K562 (cell line): Measurements from ENCODE around the gene DNAJC8. TPM values are rescaled to one million over a fixed set of nuclear protein-coding genes. Genes with fewer than 3 reads are reported as not detected.

Experiments used
- ARID3B ChIP-seq: fragments of 250-450 bp; sonication (Bioruptor Pico); IDR thresholded peaks from 2 replicates; pipeline ENCODE4 v1.4.0; 2020; ENCODE audit warnings: borderline replicate concordance
- DMBX1 ChIP-seq: fragments of 250-450 bp; sonication (Bioruptor Pico); IDR thresholded peaks from 2 replicates; pipeline ENCODE4 v1.8.0; 2022; ENCODE audit warnings: inconsistent platforms, mild to moderate bottlenecking, moderate library complexity, borderline replicate concordance
- EHMT2 ChIP-seq: fragments of 450-650 bp; IDR thresholded peaks from 2 replicates; pipeline ENCODE4 v1.6.1; 2018; ENCODE audit warnings: antibody characterized with exemption
- HDAC2 ChIP-seq: fragments of 450-650 bp; IDR thresholded peaks from 2 replicates; pipeline ENCODE4 v1.6.1; 2016; ENCODE audit warnings: mild to moderate bottlenecking
- MCM5 ChIP-seq: fragments of 450-650 bp; IDR thresholded peaks from 2 replicates; pipeline ENCODE4 v1.6.1; 2016; ENCODE audit warnings: low read depth
- MGA ChIP-seq: fragments of 450-650 bp; IDR thresholded peaks from 2 replicates; pipeline ENCODE4 v1.6.1; 2016; ENCODE audit warnings: mild to moderate bottlenecking, moderate library complexity
- SETDB1 ChIP-seq: IDR thresholded peaks from one replicate; pipeline ENCODE4 v1.6.1; 2012; ENCODE audit warnings: low read length, control low read depth, inconsistent platforms
- TCF3 ChIP-seq: sonication (generic); formaldehyde crosslinking; IDR thresholded peaks from 2 replicates; pipeline ENCODE4 v1.4.0; 2020; ENCODE audit warnings: mild to moderate bottlenecking, missing genetic modification reagents
- TCF7 ChIP-seq: sonication (generic); IDR thresholded peaks from 2 replicates; pipeline ENCODE4 v1.6.1; 2016; ENCODE audit warnings: antibody characterized with exemption, borderline replicate concordance
- ZNF764 ChIP-seq: fragments of 250-450 bp; sonication (Bioruptor Pico); IDR thresholded peaks from 2 replicates; pipeline ENCODE4 v1.4.0; 2020; ENCODE audit warnings: low read depth, mild to moderate bottlenecking, moderate library complexity
- polyA plus RNA-seq, 8 experiments: library from polyadenylated mRNA; depleted of rRNA in 4 of 8; stranded (reverse) in 5 of 8; unstranded in 3 of 8; fragments of >200 nt; fragmentation: Nextera tagmentation in 2 of 8; fragmentation: Illumina TruSeq in 1 of 8; extraction: Ambion mirVana in 2 of 8; extraction: Trizol in 1 of 8; gene quantifications; 2 replicates each; pipeline versions ENCODE4 v1.2.1 to v1.2.3, GENCODE V29; 2011 to 2014; ENCODE audit warnings: inconsistent platforms in 1 of 8, missing spikeins in 1 of 8
- total RNA-seq, 7 experiments: library from RNA; depleted of rRNA in 6 of 7; stranded (reverse); fragments of >200 nt in 6 of 7; fragmentation: Illumina TruSeq in 2 of 7; extraction: Trizol in 2 of 7; gene quantifications; 2 replicates each; pipeline versions ENCODE4 v1.2.1 to v1.2.3, GENCODE V29; 2011 to 2021; ENCODE audit warnings: low replicate concordance in 1 of 7
- TF ChIP-seq, protein P1 (sequence below), 2 experiments: IDR thresholded peaks in 1 of 2; conservative IDR thresholded peaks in 1 of 2; 2 replicates each; pipeline ENCODE4 v1.6.1; 2016; ENCODE audit warnings: low read depth in 2 of 2, mild to moderate bottlenecking in 1 of 2, missing compliant biosample characterization in 1 of 2, missing genetic modification characterization in 1 of 2, moderate library complexity in 1 of 2

Gene DNAJC8
- total and polyA plus RNA-seq, 9 of the 15 experiments (the other 6 are each of a cell fraction or from before 2014, with no cell fraction given): 143 to 508 (median 209) TPM

DNA sequence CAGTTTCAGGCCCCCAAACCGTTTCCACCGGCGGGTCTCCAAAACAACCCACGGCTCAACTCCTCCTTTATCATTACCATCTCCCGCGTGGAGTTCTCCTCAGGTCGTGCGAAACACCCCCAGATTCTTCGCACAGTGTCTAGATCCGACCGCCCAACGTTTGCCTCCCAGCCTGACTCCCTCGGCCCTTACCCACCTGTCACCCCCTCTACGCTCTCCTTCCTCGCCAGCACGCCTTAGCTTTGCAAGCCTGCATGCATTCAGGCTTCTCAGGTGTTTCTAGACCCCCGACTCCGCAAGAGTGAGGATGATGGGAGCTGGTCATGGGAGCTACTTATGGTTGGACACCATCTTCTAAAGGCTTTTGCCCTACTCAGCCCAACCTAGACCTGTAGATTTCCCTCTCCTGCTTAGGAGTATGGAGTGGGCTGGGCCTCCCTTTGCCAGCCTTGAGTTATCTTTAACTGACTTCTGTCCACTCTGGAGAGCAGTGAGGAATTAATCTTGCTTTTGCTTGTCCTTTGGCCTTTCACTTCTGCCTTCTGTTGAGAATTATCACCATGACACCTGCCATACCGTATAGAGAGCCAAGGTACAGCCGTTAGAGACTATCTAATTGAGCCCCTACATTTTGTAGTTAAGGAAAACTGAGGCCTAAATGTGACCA, 4.0 kb upstream of the DNAJC8 start (continued):
- TF ChIP-seq ARID3B (CRISPR knock-in tag) (0 out of 2 replicates have a peak, but pooled peaks have one; percentile 38), TCF7 (no peak; the same call in 1 of the 2 replicates), HDAC2 (0 out of 2 replicates have a peak, but pooled peaks have one; percentile 73), MCM5 (no peak), TCF3 (CRISPR knock-in tag) (peak; percentile 87), ZNF764 (CRISPR knock-in tag) (no peak), EHMT2 (peak; percentile 86), DMBX1 (CRISPR knock-in tag) (no peak; the same call in 1 of the 2 replicates), MGA (peak; percentile 36; the same call in 1 of the 2 replicates), SETDB1 (no peak)
- TF ChIP-seq, protein P1, sequence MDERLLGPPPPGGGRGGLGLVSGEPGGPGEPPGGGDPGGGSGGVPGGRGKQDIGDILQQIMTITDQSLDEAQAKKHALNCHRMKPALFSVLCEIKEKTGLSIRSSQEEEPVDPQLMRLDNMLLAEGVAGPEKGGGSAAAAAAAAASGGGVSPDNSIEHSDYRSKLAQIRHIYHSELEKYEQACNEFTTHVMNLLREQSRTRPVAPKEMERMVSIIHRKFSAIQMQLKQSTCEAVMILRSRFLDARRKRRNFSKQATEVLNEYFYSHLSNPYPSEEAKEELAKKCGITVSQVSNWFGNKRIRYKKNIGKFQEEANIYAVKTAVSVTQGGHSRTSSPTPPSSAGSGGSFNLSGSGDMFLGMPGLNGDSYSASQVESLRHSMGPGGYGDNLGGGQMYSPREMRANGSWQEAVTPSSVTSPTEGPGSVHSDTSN (CRISPR knock-in tag; IDR thresholded peaks at IDR 0.05; ENCODE audit: low read depth): no peak
- TF ChIP-seq, protein P1 (tag; conservative IDR thresholded peaks at IDR 0.05; ENCODE audit: low read depth): peak; percentile 64
